HG03521 (cell line): ENCODE data around the gene ACTR1A.
"Not testable (repeated sequence)": the region's sequence is repeated elsewhere in the genome, so short reads cannot be mapped to it uniquely, and the experiment has no call there.

Experiments used
- ATAC-seq: cut with Tn5 transposase; IDR thresholded peaks from one replicate; pipeline ENCODE4 v1.9.1; 2021; ENCODE audit warnings: mild to moderate bottlenecking, moderate library complexity; ENCODE audit not compliant: unreplicated experiment

Gene ACTR1A

GRCh38 chr10:102502337-102503151, at the start of gene ACTR1A:
Gene ACTR1A (minus strand): TSS chr10:102502712. CDS start chr10:102502647, 65 bp downstream.
- ATAC-seq: peak; percentile 44

- no peak for ATAC-seq
Measured at GRCh38 chr10:102550636-102551210, 48.2 kb upstream of the ACTR1A start.

GRCh38 chr10:102549549-102549948, 47.0 kb upstream of the ACTR1A start:
- ATAC-seq: no peak

GRCh38 chr10:102546606-102547320, 44.3 kb upstream of the ACTR1A start:
- no peak for ATAC-seq

GRCh38 chr10:102545997-102546396, 43.5 kb upstream of the ACTR1A start:
- ATAC-seq: no peak

GRCh38 chr10:102545265-102545871, 42.9 kb upstream of the ACTR1A start:
- ATAC-seq: no peak

- ATAC-seq: no peak
Measured at GRCh38 chr10:102542800-102543418, 40.4 kb upstream of the ACTR1A start.

- no peak for ATAC-seq
Measured at GRCh38 chr10:102540023-102540422, 37.5 kb upstream of the ACTR1A start.

- no peak for ATAC-seq
Measured at GRCh38 chr10:102538811-102539210, 36.3 kb upstream of the ACTR1A start.

- no peak for ATAC-seq
Measured at GRCh38 chr10:102537948-102538347, 35.4 kb upstream of the ACTR1A start.

- no peak for ATAC-seq
Measured at GRCh38 chr10:102537367-102537766, 34.9 kb upstream of the ACTR1A start.

GRCh38 chr10:102535481-102536147, 33.1 kb upstream of the ACTR1A start:
- ATAC-seq: no peak

- not testable (repeated sequence) for ATAC-seq
Measured at GRCh38 chr10:102534966-102535365, 32.5 kb upstream of the ACTR1A start.

GRCh38 chr10:102534333-102534732, 31.8 kb upstream of the ACTR1A start:
- no peak for ATAC-seq

- ATAC-seq: no peak
Measured at GRCh38 chr10:102527546-102527945, 25.0 kb upstream of the ACTR1A start.

GRCh38 chr10:102524746-102525145, 22.2 kb upstream of the ACTR1A start:
- ATAC-seq: no peak

- no peak for ATAC-seq
Measured at GRCh38 chr10:102523250-102524029, 20.9 kb upstream of the ACTR1A start.

GRCh38 chr10:102522874-102523249, 20.4 kb upstream of the ACTR1A start:
- ATAC-seq: no peak

GRCh38 chr10:102519246-102519825, 16.8 kb upstream of the ACTR1A start:
- ATAC-seq: no peak
